HEK293T (cell line): ENCODE data around the gene PRRG1.

Experiments
- ARNT ChIP-seq: fragments of 450-650 bp; IDR thresholded peaks from 2 replicates; pipeline ENCODE4 v1.6.1; 2017; ENCODE audit warnings: mild to moderate bottlenecking
- BHLHE40 ChIP-seq: fragments of 450-650 bp; IDR thresholded peaks from 2 replicates; pipeline ENCODE4 v1.6.1; 2016; ENCODE audit warnings: mild to moderate bottlenecking, moderate library complexity, borderline replicate concordance
- CTBP1 ChIP-seq: fragments of 450-650 bp; IDR thresholded peaks from 2 replicates; pipeline ENCODE4 v1.6.1; 2016; ENCODE audit warnings: borderline replicate concordance
- ELF4 ChIP-seq: fragments of 450-650 bp; IDR thresholded peaks from 2 replicates; pipeline ENCODE4 v1.6.1; 2017; ENCODE audit warnings: antibody characterized with exemption
- FOXA1 ChIP-seq: fragments of 450-650 bp; IDR thresholded peaks from 2 replicates; pipeline ENCODE4 v1.6.1; 2016; ENCODE audit warnings: mild to moderate bottlenecking
- FOXK2 ChIP-seq: fragments of 450-650 bp; IDR thresholded peaks from 2 replicates; pipeline ENCODE4 v1.6.1; 2016; ENCODE audit warnings: mild to moderate bottlenecking
- FOXM1 ChIP-seq: fragments of 450-650 bp; IDR thresholded peaks from 2 replicates; pipeline ENCODE4 v1.6.1; 2017; ENCODE audit warnings: mild to moderate bottlenecking, borderline replicate concordance
- HDGF ChIP-seq: fragments of 450-650 bp; IDR thresholded peaks from 2 replicates; pipeline ENCODE4 v1.6.1; 2017; ENCODE audit warnings: antibody characterized with exemption, borderline replicate concordance
- LEF1 ChIP-seq: fragments of 450-650 bp; IDR thresholded peaks from 2 replicates; pipeline ENCODE4 v1.6.1; 2017; ENCODE audit warnings: mild to moderate bottlenecking, borderline replicate concordance
- NFRKB ChIP-seq: fragments of 450-650 bp; IDR thresholded peaks from 2 replicates; pipeline ENCODE4 v1.6.1; 2016; ENCODE audit warnings: mild to moderate bottlenecking, moderate library complexity
- PKNOX1 ChIP-seq: fragments of 450-650 bp; IDR thresholded peaks from 2 replicates; pipeline ENCODE4 v1.6.1; 2016
- SP1 ChIP-seq: fragments of 450-650 bp; IDR thresholded peaks from 2 replicates; pipeline ENCODE4 v1.6.1; 2017
- SUZ12 ChIP-seq: fragments of 450-650 bp; IDR thresholded peaks from 2 replicates; pipeline ENCODE4 v1.6.1; 2016; ENCODE audit warnings: mild to moderate bottlenecking
- ZNF384 ChIP-seq: fragments of 450-650 bp; IDR thresholded peaks from 2 replicates; pipeline ENCODE4 v1.6.1; 2016

- no peak for TF ChIP-seq SP1
- TF ChIP-seq ARNT, result no peak
- no peak for TF ChIP-seq FOXK2
- TF ChIP-seq BHLHE40, result no peak
- no peak for TF ChIP-seq NFRKB
- TF ChIP-seq SUZ12, result no peak
- TF ChIP-seq HDGF, result no peak
- no peak for TF ChIP-seq FOXA1
- no peak for TF ChIP-seq LEF1
- no peak for TF ChIP-seq FOXM1
- no peak for TF ChIP-seq ZNF384
- no peak for TF ChIP-seq ELF4
- TF ChIP-seq PKNOX1, result no peak
- TF ChIP-seq CTBP1, result no peak
Observed at GRCh38 chrX:37371578-37371991, 22.4 kb downstream of the PRRG1 start.
